GM12801 (cell line): Measurements from ENCODE around the gene STX18.

Source experiments
- CTCF ChIP-seq: IDR thresholded peaks from one replicate; pipeline ENCODE4 v1.5.1; 2011; ENCODE audit warnings: control low read depth; ENCODE audit not compliant: insufficient read length; ENCODE audit errors: extremely low read depth

Gene STX18

GRCh38 chr4:4462970-4463369 lies 78.9 kb downstream of the STX18 start:
- TF ChIP-seq CTCF: no peak

- no peak for TF ChIP-seq CTCF
These were observed 80.0 kb downstream of the STX18 start for GRCh38 chr4:4461850-4462249.

- no peak for TF ChIP-seq CTCF
These were observed 80.7 kb downstream of the STX18 start for GRCh38 chr4:4461178-4461577.

GRCh38 chr4:4460759-4461158 lies 81.1 kb downstream of the STX18 start:
- no peak for TF ChIP-seq CTCF

GRCh38 chr4:4459181-4459580 lies 82.7 kb downstream of the STX18 start:
- TF ChIP-seq CTCF: no peak

GRCh38 chr4:4457803-4458553 lies 83.9 kb downstream of the STX18 start:
- TF ChIP-seq CTCF: no peak

GRCh38 chr4:4456816-4457578 lies 84.9 kb downstream of the STX18 start:
- no peak for TF ChIP-seq CTCF
